Tibial nerve (tissue), 4 donors: ENCODE data around the gene ASF1B.

Experiments used
- EP300 ChIP-seq, 2 donors: sonication (generic); formaldehyde crosslinking; IDR thresholded peaks; one replicate each; pipeline ENCODE4 v1.6.1; 2017; ENCODE audit warnings: antibody characterized with exemption in 2 of 2, mild to moderate bottlenecking in 1 of 2
- POLR2A ChIP-seq, 2 donors: fragments of 450-650 bp; IDR thresholded peaks; one replicate each; pipeline ENCODE4 v1.6.1; 2017; ENCODE audit warnings: antibody characterized with exemption in 2 of 2, mild to moderate bottlenecking in 2 of 2, moderate library complexity in 2 of 2
- TF ChIP-seq, protein P1 (sequence below), 5 experiments: fragments of 200-600 bp in 3 of 5; fragments of 450-650 bp in 2 of 5; sonication (generic) in 3 of 5; IDR thresholded peaks; one replicate each; pipeline ENCODE4 v1.5.1; 2016 to 2019; ENCODE audit warnings: antibody characterized with exemption in 5 of 5, mild to moderate bottlenecking in 3 of 5, moderate library complexity in 2 of 5

DNA sequence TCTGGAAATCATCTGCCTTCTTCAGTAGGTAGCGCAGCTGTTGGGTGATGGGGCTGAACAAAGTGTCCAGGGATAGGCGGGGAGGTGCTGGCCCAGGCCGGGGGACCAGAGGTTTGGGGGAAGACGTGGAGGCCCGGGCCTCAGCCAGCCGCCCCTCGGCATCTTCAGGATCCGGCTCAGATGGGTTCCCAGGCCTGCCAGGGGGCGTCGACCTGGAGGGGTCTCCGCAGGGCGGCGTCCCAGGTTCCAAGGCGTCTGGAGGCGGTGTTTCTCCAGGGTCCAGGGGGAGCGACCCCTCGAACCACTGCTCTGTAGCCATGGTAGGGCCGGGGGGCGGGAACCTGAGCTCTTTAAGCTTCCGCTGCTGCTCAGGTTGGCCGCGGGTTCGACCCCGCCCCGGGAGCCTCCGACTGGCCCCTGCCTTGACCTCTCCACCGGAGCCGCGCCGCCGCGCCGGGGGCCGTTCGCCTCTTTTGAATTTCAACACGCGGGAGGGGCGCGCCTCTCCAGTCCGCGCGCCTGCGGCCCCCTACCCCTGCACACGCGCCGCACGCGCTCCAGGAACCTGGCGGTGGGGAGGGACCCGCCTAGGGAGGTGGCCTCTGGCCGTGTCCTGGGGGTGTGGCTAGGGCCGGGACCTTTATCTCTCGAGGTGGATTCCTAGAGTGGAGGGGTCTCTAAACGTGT lies 50.9 kb downstream of the ASF1B start, which contains the start of gene C19orf67:
- TF ChIP-seq, protein P1, sequence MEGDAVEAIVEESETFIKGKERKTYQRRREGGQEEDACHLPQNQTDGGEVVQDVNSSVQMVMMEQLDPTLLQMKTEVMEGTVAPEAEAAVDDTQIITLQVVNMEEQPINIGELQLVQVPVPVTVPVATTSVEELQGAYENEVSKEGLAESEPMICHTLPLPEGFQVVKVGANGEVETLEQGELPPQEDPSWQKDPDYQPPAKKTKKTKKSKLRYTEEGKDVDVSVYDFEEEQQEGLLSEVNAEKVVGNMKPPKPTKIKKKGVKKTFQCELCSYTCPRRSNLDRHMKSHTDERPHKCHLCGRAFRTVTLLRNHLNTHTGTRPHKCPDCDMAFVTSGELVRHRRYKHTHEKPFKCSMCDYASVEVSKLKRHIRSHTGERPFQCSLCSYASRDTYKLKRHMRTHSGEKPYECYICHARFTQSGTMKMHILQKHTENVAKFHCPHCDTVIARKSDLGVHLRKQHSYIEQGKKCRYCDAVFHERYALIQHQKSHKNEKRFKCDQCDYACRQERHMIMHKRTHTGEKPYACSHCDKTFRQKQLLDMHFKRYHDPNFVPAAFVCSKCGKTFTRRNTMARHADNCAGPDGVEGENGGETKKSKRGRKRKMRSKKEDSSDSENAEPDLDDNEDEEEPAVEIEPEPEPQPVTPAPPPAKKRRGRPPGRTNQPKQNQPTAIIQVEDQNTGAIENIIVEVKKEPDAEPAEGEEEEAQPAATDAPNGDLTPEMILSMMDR (IDR thresholded peaks at IDR 0.05): no peak
- TF ChIP-seq POLR2A (IDR thresholded peaks at IDR 0.05): no peak
- TF ChIP-seq EP300 (IDR thresholded peaks at IDR 0.05): no peak
